ENCODE measurements around the gene LSS. TPM values are rescaled to one million over a fixed set of nuclear protein-coding genes. Genes with fewer than 3 reads are reported as not detected.

LSS gene
- total RNA-seq, 4 donors from 2014 or later, result 53.2 to 75.2 (median 62.3) TPM

GRCh38 chr21:46216132-46216747, 12.3 kb downstream of the LSS start:
- TF ChIP-seq EP300 (IDR thresholded peaks at IDR 0.05; ENCODE audit: low read depth) (no peak), POLR2AphosphoS5 (IDR thresholded peaks at IDR 0.05) (no peak), POLR2A (IDR thresholded peaks at IDR 0.05) (no peak)
- H3K4me1 ChIP-seq, result no peaks in the 10 kb centered on the region
- H3K27ac ChIP-seq, result no peak overlapping the region
- H3K27me3 ChIP-seq, result no peaks in the 10 kb centered on the region
- no peak overlapping the region for H3K4me3 ChIP-seq
- H3K9me3 ChIP-seq, result no peaks in the 10 kb centered on the region
- H3K36me3 ChIP-seq, result peaks cover 0 to 9% (median 0%) of the 10 kb centered on the region in 4 donors
- WGBS, 2 donors (ENCODE audit: low coverage in 1 of 2), result 97% methylated on average over 16 of the region's 16 CpGs; no CpG with 5 or more reads in 1 of the 2 donors
- in situ Hi-C loops (cut with MboI; ENCODE audit: low pct_ligation_motif_present in 1 of 4, low pct_unique_long_range_greater_than_20kb in 1 of 4, low sequenced_read_pairs in 3 of 4) (no loop called here), intact Hi-C loops (cut with DNase I; ENCODE audit: low total_unique reads) (no loop called here)
- no peak for DNase-seq

GRCh38 chr21:46215436-46216131, 13.0 kb downstream of the LSS start:
- TF ChIP-seq CTCF (IDR thresholded peaks at IDR 0.05) (no peak), EP300 (IDR thresholded peaks at IDR 0.05; ENCODE audit: low read depth) (no peak), POLR2AphosphoS5 (IDR thresholded peaks at IDR 0.05) (no peak), POLR2A (IDR thresholded peaks at IDR 0.05) (no peak)
- WGBS, 2 donors (ENCODE audit: low coverage in 1 of 2), result 95% methylated on average over 19 of the region's 20 CpGs; no CpG with 5 or more reads in 1 of the 2 donors
- no peaks in the 10 kb centered on the region for H3K4me1 ChIP-seq
- DNase-seq, result no peak
- intact Hi-C loops (cut with DNase I; ENCODE audit: low total_unique reads), result no loop called here
- in situ Hi-C loops (cut with MboI; ENCODE audit: low pct_ligation_motif_present in 1 of 4, low pct_unique_long_range_greater_than_20kb in 1 of 4, low sequenced_read_pairs in 3 of 4), result no loop called here
- H3K27ac ChIP-seq, result no peak overlapping the region
- H3K9me3 ChIP-seq, result no peaks in the 10 kb centered on the region
- H3K27me3 ChIP-seq, result no peaks in the 10 kb centered on the region
- H3K36me3 ChIP-seq, result peaks cover 0 to 8% (median 0%) of the 10 kb centered on the region in 4 donors
- no peak overlapping the region for H3K4me3 ChIP-seq

GRCh38 chr21:46214478-46215340, 13.9 kb downstream of the LSS start:
- DNase-seq, result no peak
- Histone ChIP-seq H3K4me1 (no peaks in the 10 kb centered on the region), H3K27ac (no peak overlapping the region), H3K36me3 (peaks cover 0 to 4% (median under 1%) of the 10 kb centered on the region in 4 donors), H3K9me3 (no peaks in the 10 kb centered on the region), H3K27me3 (no peaks in the 10 kb centered on the region), H3K4me3 (no peak overlapping the region)
- in situ Hi-C loops (cut with MboI; ENCODE audit: low pct_ligation_motif_present in 1 of 4, low pct_unique_long_range_greater_than_20kb in 1 of 4, low sequenced_read_pairs in 3 of 4) (no loop called here), intact Hi-C loops (cut with DNase I; ENCODE audit: low total_unique reads) (no loop called here)
- 80 to 93% methylated on average over 1 to 27 of the region's 27 CpGs for WGBS, 2 donors (ENCODE audit: low coverage in 1 of 2)
- TF ChIP-seq POLR2A (IDR thresholded peaks at IDR 0.05), result no peak
- no peak for TF ChIP-seq EP300 (IDR thresholded peaks at IDR 0.05; ENCODE audit: low read depth)
- TF ChIP-seq POLR2AphosphoS5 (IDR thresholded peaks at IDR 0.05), result no peak
- no peak for TF ChIP-seq CTCF (IDR thresholded peaks at IDR 0.05)

- no peak overlapping the region for H3K4me3 ChIP-seq
- 85 to 100% methylated on average over 1 to 15 of the region's 15 CpGs for WGBS, 2 donors (ENCODE audit: low coverage in 1 of 2)
- in situ Hi-C loops (cut with MboI; ENCODE audit: low pct_ligation_motif_present in 1 of 4, low pct_unique_long_range_greater_than_20kb in 1 of 4, low sequenced_read_pairs in 3 of 4) (no loop called here), intact Hi-C loops (cut with DNase I; ENCODE audit: low total_unique reads) (no loop called here)
- H3K27ac ChIP-seq, result no peak overlapping the region
- DNase-seq, result no peak
- H3K9me3 ChIP-seq, result no peaks in the 10 kb centered on the region
- H3K36me3 ChIP-seq, result peaks cover 0 to 9% (median 2%) of the 10 kb centered on the region in 4 donors
- TF ChIP-seq EP300 (IDR thresholded peaks at IDR 0.05; ENCODE audit: low read depth) (no peak), POLR2A (IDR thresholded peaks at IDR 0.05) (no peak), POLR2AphosphoS5 (IDR thresholded peaks at IDR 0.05) (no peak), CTCF (IDR thresholded peaks at IDR 0.05) (no peak)
- H3K27me3 ChIP-seq, result no peaks in the 10 kb centered on the region
- H3K4me1 ChIP-seq, result no peaks in the 10 kb centered on the region
These were observed 14.8 kb downstream of the LSS start for GRCh38 chr21:46213620-46214286.

All from transverse colon (tissue), 4 donors.